Hematopoietic multipotent progenitor cell treated with erythropoietin and hydrocortisone succinate and interleukin-3 and kit ligand, for 4 days (in vitro differentiated cells): ENCODE measurements around the gene RPEL1.

Experiments used
- DNase-seq: peaks from one replicate; pipeline ENCODE4 v3.0.0-alpha.2; 2015

RPEL1 gene

GRCh38 chr10:103281753-103282152 lies 36.1 kb downstream of the RPEL1 start:
- DNase-seq: peak; percentile 25

GRCh38 chr10:103282961-103283360 lies 37.3 kb downstream of the RPEL1 start:
- peak; percentile 23 for DNase-seq

- DNase-seq: peak; percentile 25
These were observed 38.5 kb downstream of the RPEL1 start for GRCh38 chr10:103284170-103284569.

GRCh38 chr10:103287992-103288391 lies 42.3 kb downstream of the RPEL1 start:
- no peak for DNase-seq

- no peak for DNase-seq
These were observed 45.9 kb downstream of the RPEL1 start for GRCh38 chr10:103291588-103291987.

GRCh38 chr10:103295374-103296015 lies 49.8 kb downstream of the RPEL1 start:
- DNase-seq: no peak
